Measurements from ENCODE around the gene EIF4G1.

The EIF4G1 gene

DNA sequence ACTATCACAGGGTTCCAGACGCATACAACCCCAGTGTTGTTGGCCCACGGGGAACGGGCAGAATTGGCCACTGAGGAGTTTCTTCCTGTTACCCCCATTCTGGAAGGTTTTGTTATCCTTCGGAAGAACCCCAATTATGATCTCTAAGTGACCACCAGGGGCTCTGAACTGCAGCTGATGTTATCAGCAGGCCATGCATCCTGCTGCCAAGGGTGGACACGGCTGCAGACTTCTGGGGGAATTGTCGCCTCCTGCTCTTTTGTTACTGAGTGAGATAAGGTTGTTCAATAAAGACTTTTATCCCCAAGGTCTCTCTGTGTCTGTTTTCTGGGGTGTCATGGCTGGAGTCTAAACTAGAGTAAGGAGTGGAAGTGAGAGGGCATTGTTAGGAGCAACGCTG, 5.7 kb upstream of the EIF4G1 start:
- DNase-seq = no peak

DNA sequence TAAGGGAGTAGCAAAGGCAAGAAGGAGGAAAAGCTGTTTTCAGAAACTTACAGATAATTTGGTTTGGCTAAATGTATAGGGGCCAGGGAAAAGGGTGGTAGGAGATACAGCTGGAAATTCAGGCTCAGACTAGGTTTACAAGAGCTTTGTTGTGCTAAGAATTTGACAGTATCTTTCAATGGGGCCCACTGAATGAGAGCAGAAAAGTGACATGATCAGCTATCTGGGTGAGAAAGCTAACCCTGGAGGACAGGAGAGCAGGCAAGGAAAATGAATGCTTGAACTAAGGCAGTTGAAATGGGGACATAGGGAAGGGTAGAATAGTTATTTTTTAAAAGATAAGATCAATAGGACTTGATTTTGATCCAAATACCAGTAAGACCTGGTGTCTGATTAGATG, 2.8 kb upstream of the EIF4G1 start:
- DNase-seq = no peak

DNA sequence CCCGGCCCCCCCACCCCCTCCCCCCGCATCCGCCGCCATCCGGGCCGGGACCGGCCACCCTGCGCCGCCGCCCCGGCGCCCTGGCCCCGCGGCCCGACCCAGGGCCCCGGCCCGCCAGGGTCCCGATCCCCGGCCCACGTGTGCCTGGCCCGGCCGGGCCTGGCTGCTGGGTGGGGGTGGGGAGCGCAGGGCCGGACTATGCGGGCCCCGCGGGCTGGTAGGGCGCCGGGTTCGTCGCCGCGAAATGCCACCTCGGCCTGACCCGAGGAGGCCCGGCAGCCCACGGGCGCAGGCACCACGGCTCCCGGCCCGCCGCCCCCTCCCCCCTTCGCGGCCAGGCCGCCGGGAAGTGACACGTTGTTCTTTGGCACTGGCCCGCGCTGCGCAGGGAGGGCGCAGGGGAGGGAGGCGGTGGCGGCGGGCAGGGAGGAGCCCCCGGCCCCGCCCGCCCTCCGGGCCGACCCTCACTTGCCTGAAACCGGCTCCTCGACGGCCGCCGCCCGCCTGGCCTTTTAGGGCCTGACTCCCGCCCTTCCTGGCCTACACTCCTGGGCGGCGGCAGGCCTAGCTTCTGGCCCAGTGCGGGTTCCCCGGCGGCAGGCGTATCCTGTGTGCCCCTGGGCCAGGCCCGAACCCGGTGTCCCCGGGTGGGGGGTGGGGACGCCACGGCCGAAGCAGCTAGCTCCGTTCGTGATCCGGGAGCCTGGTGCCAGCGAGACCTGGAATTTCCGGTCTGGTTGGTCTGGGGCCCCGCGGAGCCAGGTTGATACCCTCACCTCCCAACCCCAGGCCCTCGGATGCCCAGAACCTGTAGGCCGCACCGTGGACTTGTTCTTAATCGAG, 515 bp downstream of the EIF4G1 start:
- DNase-seq = peak; percentile 50

DNA sequence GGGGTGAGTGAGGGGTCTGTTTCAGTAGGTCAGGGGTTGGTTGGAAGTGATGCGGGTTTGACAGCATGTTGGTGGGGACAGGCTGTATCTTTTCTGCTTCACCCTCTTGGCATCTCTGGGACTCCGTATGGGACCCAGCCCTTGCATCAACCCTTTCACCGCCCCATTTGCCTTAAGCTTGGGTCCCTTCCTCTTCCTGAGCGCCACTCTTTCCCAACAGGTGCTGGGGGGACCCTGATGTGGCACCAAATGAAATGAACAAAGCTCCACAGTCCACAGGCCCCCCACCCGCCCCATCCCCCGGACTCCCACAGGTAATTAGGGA, 1.1 kb downstream of the EIF4G1 start:
- DNase-seq = no peak

DNA sequence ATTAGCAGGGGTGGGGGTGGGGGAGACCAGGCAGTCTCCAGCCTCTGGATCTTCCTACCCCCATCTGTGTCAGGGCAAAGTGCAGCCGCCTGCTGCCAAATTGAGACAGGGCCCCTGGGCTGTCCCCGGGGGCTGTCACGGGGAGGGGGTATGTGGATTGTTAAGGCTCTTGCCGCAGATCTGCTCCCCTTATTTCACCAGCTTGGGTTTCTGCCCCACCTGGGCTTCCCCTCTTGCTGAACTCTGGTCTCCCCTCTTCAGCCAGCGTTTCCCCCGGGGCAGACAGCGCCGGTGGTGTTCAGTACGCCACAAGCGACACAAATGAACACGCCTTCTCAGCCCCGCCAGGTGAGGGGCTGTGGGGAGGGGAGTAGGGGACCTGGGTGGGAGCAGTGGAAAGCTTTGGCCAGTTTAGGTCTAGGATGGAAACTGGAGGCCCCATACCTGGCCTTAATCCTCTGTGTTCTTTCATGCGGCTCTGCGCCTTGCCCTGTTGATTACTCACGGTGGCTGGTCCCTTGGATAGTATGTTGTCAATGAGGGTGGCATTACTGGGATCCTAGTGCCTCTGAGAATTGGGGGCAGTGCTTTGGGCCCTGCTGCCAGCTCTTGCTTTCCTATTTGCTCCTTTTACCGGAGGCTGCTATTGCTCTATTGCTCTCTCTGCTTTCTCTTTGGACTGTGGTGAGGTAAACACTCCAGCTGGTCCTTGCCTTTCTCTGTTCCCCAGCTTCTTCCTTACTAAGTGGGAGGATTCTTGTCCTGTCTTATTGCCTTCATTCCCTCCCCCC, 1.7 kb downstream of the EIF4G1 start:
- no peak for DNase-seq

DNA sequence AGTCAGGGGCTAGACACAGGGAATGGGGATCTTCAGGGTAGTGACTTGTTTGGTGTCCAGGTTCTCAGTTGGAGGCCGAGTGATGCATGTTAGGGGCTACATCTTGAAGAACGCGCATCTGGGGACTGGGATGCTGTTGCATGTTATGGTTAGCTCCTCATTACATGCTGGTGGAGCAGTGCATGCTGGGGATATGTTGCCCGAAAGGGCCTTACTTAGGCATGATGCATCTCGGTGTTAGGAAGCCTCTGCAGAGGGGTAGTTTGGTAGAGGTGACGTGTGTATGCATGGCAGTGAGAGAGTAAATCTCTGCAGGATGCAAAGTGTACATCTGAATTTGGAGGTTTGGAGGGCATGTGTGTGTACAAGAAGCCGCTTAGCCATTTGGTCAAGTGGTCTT, 2.4 kb downstream of the EIF4G1 start:
- DNase-seq = no peak

DNA sequence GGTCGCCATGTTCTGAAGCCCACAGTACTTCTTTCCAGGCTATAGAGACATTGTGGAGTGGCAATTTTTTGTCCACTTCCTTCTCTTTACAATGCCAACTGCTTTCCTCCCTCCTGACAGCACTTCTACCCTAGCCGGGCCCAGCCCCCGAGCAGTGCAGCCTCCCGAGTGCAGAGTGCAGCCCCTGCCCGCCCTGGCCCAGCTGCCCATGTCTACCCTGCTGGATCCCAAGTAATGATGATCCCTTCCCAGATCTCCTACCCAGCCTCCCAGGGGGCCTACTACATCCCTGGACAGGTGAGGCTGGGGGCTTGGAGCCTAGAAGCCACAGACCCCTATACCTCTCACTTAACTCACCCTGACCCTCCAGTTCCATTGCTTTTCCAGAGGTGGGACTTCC, 2.8 kb downstream of the EIF4G1 start:
- no peak for DNase-seq

DNA sequence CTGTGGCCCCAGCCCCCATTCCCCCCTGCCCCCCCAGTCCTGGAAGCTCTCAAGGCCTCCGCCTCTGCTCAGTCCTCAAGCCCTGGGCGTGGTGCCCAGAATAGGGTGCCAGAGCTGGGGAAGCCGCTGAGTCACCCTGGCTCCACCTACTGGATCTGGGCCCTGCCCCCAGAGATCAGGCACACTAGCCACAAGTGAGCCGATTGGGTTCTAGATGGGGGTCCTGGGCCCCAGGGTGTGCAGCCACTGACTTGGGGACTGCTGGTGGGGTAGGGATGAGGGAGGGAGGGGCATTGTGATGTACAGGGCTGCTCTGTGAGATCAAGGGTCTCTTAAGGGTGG, 5.7 kb downstream of the EIF4G1 start:
- peak; percentile 76 for DNase-seq

DNA sequence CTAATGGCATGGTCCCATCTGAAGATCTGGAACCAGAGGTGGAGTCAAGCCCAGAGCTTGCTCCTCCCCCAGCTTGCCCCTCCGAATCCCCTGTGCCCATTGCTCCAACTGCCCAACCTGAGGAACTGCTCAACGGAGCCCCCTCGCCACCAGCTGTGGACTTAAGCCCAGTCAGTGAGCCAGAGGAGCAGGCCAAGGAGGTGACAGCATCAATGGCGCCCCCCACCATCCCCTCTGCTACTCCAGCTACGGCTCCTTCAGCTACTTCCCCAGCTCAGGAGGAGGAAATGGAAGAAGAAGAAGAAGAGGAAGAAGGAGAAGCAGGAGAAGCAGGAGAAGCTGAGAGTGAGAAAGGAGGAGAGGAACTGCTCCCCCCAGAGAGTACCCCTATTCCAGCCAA, 7.3 kb downstream of the EIF4G1 start:
- no peak for DNase-seq

DNA sequence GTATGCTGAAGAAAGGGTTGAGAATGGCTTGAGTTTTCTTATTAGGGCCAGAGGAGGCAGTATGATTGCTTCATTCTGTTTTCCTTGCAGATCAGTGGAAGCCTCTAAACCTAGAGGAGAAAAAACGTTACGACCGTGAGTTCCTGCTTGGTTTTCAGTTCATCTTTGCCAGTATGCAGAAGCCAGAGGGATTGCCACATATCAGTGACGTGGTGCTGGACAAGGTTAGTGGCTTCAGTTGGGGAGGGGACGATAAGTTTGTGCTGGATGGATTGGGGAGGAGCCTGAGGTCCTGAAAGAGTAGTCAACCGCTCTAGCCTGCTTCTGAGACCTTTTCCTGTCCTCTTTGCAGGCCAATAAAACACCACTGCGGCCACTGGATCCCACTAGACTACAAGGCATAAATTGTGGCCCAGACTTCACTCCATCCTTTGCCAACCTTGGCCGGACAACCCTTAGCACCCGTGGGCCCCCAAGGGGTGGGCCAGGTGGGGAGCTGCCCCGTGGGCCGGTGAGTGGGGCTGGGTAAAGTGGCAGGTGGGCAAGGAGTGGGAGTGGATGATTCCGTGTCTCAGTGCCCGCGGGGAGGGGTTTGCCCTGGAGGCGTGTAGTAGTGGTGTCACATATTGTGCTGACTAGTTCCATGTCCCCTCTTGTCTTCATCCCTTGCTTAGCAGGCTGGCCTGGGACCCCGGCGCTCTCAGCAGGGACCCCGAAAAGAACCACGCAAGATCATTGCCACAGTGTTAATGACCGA, 8.5 kb downstream of the EIF4G1 start:
- no peak for DNase-seq

DNA sequence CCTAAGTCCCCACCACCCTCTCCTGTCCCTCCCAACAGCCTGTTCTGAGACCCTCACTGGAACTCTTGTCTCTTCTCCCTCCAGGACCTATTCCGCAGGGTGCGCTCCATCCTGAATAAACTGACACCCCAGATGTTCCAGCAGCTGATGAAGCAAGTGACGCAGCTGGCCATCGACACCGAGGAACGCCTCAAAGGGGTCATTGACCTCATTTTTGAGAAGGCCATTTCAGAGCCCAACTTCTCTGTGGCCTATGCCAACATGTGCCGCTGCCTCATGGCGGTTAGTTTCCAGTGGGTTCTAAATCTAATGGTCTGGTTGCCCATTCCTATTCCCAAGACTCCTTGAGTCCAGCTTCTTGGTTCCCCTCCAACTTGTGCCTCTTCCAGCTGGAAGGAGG, 9.3 kb downstream of the EIF4G1 start:
- DNase-seq = no peak

DNA sequence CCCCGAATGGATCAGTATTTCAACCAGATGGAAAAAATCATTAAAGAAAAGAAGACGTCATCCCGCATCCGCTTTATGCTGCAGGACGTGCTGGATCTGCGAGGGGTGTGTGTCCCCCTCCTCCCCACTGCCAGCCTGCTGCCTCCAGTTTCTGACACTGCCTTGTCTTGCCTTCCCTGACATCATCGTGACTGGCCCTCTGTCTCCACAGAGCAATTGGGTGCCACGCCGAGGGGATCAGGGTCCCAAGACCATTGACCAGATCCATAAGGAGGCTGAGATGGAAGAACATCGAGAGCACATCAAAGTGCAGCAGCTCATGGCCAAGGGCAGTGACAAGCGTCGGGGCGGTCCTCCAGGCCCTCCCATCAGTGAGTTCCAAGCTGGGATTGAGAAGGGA, 10.9 kb downstream of the EIF4G1 start:
- DNase-seq = no peak

DNA sequence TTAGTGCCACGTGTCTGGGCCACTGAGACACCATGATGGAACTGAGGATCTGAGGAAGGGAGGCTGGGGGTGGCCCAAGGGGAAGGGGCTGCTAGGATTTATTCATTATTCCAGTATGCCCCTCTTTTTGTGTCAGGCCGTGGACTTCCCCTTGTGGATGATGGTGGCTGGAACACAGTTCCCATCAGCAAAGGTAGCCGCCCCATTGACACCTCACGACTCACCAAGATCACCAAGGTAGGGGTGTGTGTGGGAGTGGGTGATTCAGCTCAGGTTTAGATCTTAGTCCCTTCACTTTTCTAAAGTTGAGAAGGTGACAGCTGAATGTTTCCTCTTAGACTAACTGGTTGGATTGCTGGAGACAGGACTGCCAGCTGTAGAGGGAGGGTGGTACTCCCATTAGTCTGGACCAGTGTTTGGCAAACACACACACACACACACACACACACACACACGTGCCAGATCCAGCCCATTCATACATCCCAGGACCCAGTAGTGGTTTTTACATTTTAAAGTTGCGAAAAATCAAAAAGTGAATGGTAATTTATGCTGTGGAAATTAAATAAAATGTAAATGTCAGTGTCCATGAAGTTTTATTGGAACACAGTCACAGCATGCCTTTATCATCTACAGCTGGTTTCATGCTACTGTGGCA, 11.4 kb downstream of the EIF4G1 start:
- no peak for DNase-seq

DNA sequence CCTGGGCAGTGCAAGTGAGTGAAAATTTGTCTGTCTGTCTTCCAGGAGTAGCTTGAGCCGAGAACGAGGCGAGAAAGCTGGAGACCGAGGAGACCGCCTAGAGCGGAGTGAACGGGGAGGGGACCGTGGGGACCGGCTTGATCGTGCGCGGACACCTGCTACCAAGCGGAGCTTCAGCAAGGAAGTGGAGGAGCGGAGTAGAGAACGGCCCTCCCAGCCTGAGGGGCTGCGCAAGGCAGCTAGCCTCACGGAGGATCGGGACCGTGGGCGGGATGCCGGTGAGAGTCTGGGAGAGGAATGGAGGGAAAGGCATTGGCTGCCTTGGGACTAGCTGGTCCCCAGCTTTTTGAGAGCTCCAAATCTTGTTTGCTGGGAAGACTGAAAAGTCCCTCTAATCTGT, 12.8 kb downstream of the EIF4G1 start:
- no peak for DNase-seq

DNA sequence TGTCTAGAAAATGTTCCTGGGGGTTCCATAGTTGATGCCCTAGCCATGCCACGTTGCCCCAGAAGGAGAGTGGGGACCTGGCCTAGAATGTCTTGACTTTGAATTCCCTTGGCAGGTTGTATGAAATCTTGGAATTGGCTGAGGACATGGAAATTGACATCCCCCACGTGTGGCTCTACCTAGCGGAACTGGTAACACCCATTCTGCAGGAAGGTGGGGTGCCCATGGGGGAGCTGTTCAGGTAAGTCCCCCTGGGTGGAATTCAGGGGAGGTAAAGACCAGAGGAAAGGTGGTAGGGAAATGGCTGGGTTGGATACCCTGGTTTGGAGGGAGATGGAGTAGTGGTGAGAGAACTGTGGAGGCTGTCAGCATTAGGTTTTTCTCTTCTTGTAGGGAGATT, 14.1 kb downstream of the EIF4G1 start:
- no peak for DNase-seq

DNA sequence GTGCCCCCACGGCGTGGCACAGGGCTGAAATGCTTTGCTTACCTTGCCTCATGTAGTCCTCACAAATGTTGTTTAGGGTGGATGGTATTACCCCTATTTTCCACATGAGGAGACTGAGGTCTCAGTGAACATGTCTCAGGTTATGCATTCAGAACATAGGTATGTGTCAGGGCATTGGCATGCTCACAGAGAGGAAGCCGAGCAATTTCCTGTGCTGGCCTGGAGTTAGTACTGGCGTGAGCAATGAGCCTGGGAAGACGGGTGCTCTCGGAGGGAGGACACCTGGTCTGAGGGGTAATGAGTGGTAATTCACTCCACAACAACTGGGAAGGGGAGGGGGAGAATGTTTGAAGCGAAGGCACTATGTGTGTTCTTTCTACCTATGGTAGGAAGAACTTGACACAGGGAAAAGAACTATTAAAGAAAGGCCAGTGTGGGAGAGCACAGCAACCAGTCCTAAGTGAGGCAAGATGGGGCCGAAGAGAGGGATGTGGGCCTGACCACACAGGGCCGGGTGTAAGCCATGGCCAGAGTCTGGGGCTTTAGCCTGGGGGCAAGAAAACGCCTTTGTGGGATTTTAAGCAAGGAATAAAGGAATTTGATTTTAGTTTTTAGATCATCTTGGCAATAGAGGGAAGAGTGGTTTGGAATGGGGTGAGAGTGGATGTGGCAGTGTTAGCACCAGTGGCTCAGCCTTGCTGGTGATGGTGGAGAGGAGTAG, 18.1 kb downstream of the EIF4G1 start:
- no peak for DNase-seq

DNA sequence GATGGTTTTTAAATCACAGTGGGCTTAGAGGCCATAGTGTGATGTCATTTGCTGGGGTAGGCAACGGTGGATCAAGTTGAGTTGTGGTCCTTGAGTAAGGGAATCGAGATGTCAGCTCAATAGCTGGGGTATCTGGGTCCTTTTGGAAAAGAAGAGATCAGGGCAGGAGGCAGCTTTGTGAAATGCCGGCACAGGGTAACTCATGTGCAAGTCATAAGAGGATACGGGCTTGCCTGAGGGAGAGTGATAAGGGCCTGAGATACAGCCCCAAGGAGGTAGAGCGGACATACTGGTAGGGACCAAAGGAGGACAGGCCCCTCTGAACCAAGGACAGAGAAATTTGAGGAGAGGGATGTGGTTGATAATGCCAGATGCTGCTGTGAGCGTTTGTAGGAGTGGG, 18.8 kb downstream of the EIF4G1 start:
- DNase-seq = no peak

DNA sequence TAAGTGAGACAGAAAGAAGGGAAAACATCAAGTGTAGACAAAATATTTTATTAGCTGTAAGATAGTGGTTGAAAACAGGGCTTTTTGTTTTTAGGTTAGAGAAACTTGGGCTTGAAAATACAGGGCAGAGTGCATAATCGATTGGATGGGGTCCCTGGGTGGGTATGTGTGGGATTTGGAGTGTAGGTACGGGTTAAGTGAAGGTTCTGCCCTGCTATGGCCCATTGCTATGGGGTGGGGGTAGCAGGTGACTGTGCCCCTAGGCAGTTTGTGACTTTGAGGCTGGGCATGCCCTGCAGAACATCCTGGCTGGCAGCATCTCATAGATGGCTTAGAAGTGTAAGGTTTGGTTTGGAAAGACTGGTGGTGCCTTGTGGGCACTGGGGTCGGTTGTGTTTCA, 19.3 kb downstream of the EIF4G1 start:
- DNase-seq = no peak

DNA sequence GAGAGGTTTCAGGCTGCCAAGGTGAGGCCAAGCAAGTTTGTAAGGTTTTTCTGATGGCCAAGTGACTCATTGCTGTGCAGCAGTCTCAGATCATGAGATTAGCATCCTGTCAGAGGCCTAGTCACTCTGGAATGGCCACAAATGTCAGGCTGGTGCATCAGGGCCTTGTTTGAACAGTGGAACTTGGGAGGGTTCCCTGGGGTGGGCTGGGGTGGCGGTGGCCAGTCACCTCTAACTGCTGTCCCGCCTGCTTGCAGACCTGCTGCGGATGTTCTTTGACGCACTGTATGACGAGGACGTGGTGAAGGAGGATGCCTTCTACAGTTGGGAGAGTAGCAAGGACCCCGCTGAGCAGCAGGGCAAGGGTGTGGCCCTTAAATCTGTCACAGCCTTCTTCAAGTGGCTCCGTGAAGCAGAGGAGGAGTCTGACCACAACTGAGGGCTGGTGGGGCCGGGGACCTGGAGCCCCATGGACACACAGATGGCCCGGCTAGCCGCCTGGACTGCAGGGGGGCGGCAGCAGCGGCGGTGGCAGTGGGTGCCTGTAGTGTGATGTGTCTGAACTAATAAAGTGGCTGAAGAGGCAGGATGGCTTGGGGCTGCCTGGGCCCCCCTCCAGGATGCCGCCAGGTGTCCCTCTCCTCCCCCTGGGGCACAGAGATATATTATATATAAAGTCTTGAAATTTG, 20.2 kb downstream of the EIF4G1 start:
- no peak for DNase-seq

DNA sequence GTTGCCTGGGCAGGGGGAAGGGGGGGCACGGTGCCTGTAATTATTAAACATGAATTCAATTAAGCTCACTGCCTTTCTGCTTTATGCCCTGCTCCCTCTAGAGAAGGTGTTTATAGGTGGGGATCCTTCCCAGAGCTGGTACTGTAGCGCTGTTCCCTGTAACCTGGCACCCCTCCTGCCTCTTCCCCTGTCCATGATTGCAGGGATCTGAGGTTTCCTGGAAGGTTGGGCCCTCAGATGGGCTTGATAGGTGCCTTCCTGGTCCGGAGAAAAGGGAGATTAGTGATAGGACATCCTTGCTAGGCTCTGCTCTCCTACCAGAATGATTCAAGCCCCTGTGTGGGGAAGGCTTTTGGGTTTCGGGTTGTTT, 20.9 kb downstream of the EIF4G1 start:
- DNase-seq = peak; percentile 8

DNA sequence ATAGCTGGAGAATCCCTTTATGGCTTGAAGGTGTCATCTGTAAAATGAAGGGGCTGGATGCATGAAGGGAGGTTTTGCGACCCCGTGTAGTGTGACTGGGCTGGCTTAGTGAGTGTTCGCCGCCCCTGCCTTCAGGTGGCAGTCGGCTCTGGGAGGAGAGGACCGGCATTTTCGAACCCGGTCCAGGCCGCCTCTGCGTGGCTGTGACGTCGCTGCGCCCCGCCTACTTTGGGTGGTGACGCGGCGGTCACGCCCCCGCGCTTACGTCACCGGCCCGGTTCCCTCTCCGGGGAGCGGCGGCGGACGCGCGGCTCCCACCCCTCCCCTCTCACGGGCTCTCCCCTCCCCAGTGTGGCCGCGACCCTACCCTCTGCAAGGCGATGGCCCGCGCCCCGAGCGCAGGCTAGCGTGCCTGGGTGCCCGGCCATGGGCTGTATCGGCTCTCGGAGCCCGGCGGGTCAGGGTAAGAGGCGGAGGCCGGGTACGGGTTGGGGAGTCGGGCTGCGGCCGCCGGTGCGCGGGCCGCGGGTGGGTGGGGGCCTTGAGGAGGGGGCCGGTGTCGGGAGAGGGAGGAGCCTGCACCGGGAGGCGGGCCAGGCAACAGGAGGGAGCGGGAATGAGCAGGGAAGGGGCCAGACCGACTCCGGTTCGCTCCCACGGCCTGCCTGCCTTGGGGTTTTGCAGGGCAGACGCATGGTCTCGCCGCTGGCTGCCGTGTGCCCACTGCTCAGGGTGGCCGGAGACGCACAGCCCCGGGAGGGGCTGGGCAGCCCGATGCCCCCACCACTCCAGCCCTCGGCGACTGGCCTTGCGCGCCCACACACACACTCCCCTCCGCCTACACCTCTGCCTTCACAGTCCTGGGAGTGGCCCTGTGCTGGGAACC, 21.5 kb downstream of the EIF4G1 start:
- DNase-seq = peak; percentile 89
